HepG2 (cell line): ENCODE measurements around the gene NDRG2. TPM values are rescaled to one million over a fixed set of nuclear protein-coding genes. Genes with fewer than 3 reads are reported as not detected.
A peak's percentile ranks its signal among the peaks of the same experiment; 100 is the strongest.

Experiments
- ARNT ChIP-seq: fragments of 450-650 bp; IDR thresholded peaks from 2 replicates; pipeline ENCODE4 v1.6.1; 2017
- ATM ChIP-seq: fragments of 450-650 bp; IDR thresholded peaks from 2 replicates; pipeline ENCODE4 v1.7.1; 2017; ENCODE audit warnings: mild to moderate bottlenecking, borderline replicate concordance
- CCAR2 ChIP-seq: fragments of 200-400 bp; formaldehyde crosslinking; optimal IDR thresholded peaks from 2 replicates; pipeline ENCODE3; 2018; ENCODE audit warnings: low read depth, mild to moderate bottlenecking, low read length, moderate library complexity
- GATAD2A ChIP-seq: IDR thresholded peaks from 2 replicates; pipeline ENCODE4 v1.6.1; 2016
- HBP1 ChIP-seq: IDR thresholded peaks from 2 replicates; pipeline ENCODE4 v1.6.1; 2016; ENCODE audit warnings: low read depth, control low read depth
- HDAC6 ChIP-seq: fragments of 200-600 bp; sonication (generic); IDR thresholded peaks from 2 replicates; pipeline ENCODE4 v1.7.0; 2017; ENCODE audit warnings: mild to moderate bottlenecking, antibody characterized with exemption, low read length, low read depth
- ISX ChIP-seq: sonication (generic); formaldehyde crosslinking; conservative IDR thresholded peaks from 2 replicates; pipeline ENCODE4 v1.5.0; 2020; ENCODE audit warnings: missing genetic modification reagents
- KLF16 ChIP-seq, 2 experiments: sonication (generic) in 1 of 2; formaldehyde crosslinking in 1 of 2; IDR thresholded peaks; 2 replicates each; pipeline versions ENCODE4 v1.6.1 to v1.8.0; 2016 to 2023; ENCODE audit warnings: missing genetic modification reagents in 2 of 2, missing compliant biosample characterization in 1 of 2
- MBD4 ChIP-seq: IDR thresholded peaks from 2 replicates; pipeline ENCODE4 v1.6.1; 2012; ENCODE audit warnings: low read length, inconsistent platforms, borderline replicate concordance
- MYNN ChIP-seq: sonication (generic); formaldehyde crosslinking; IDR thresholded peaks from 2 replicates; pipeline ENCODE4 v1.4.0; 2020; ENCODE audit warnings: mild to moderate bottlenecking, low read depth, missing genetic modification reagents
- NCOR1 ChIP-seq: fragments of 200-600 bp; sonication (generic); IDR thresholded peaks from 2 replicates; pipeline ENCODE4 v1.7.0; 2017; ENCODE audit warnings: antibody characterized with exemption, low read length, borderline replicate concordance
- SAP130 ChIP-seq: IDR thresholded peaks from 2 replicates; pipeline ENCODE4 v1.6.1; 2016; ENCODE audit warnings: low read depth
- SMAD3 ChIP-seq: sonication (generic); formaldehyde crosslinking; IDR thresholded peaks from 2 replicates; pipeline ENCODE4 v1.4.0; 2020; ENCODE audit warnings: missing genetic modification reagents
- SMARCC2 ChIP-seq: fragments of 450-650 bp; IDR thresholded peaks from 2 replicates; pipeline ENCODE4 v1.6.1; 2017; ENCODE audit warnings: antibody characterized with exemption, mild to moderate bottlenecking
- TCF12 ChIP-seq, 2 experiments: fragments of 450-650 bp in 1 of 2; sonication (generic) in 1 of 2; formaldehyde crosslinking in 1 of 2; IDR thresholded peaks; 2 replicates each; pipeline versions ENCODE4 v1.6.1 to v1.8.0; 2017 to 2022; ENCODE audit warnings: antibody characterized with exemption in 1 of 2, mild to moderate bottlenecking in 1 of 2, missing genetic modification reagents in 1 of 2, moderate library complexity in 1 of 2
- ZBTB21 ChIP-seq: sonication (generic); formaldehyde crosslinking; IDR thresholded peaks from 2 replicates; pipeline ENCODE4 v1.4.0; 2020; ENCODE audit warnings: missing genetic modification reagents
- ZNF577 ChIP-seq: sonication (generic); formaldehyde crosslinking; IDR thresholded peaks from 2 replicates; pipeline ENCODE4 v1.4.0; 2020; ENCODE audit warnings: mild to moderate bottlenecking, low read depth, missing genetic modification reagents, borderline replicate concordance
- ZNF605 ChIP-seq: sonication (generic); formaldehyde crosslinking; IDR thresholded peaks from 2 replicates; pipeline ENCODE4 v1.8.0; 2022; ENCODE audit warnings: mild to moderate bottlenecking, missing genetic modification reagents
- ZNF607 ChIP-seq: sonication (generic); formaldehyde crosslinking; IDR thresholded peaks from 2 replicates; pipeline ENCODE4 v1.5.1; 2020; ENCODE audit warnings: missing genetic modification reagents, mild to moderate bottlenecking, borderline replicate concordance
- ZNF629 ChIP-seq: sonication (generic); formaldehyde crosslinking; conservative IDR thresholded peaks from 2 replicates; pipeline ENCODE4 v1.5.0; 2020; ENCODE audit warnings: missing genetic modification reagents
- polyA plus RNA-seq, 8 experiments: library from polyadenylated mRNA; depleted of rRNA in 3 of 8; stranded (reverse) in 7 of 8; unstranded in 1 of 8; fragments of >200 nt; fragmentation: Illumina TruSeq in 4 of 8; extraction: Trizol in 4 of 8; gene quantifications; 2 replicates each; pipeline versions ENCODE4 v1.2.1 to v1.2.3, GENCODE V29; 2011 to 2016; ENCODE audit warnings: low read depth in 4 of 8, missing spikeins in 1 of 8, mixed read lengths in 1 of 8; ENCODE audit not compliant: insufficient read depth in 1 of 8
- total RNA-seq, 5 experiments: library from RNA; depleted of rRNA; stranded (reverse); fragments of >200 nt; fragmentation: Illumina TruSeq; extraction: Trizol; gene quantifications; 2 replicates each; pipeline ENCODE4 v1.2.3, GENCODE V29; 2016; ENCODE audit warnings: low read depth in 1 of 5
- TF ChIP-seq, protein P1 (sequence below): sonication (generic); formaldehyde crosslinking; IDR thresholded peaks from one replicate; pipeline ENCODE4 v1.5.1; 2020; ENCODE audit warnings: mild to moderate bottlenecking, missing genetic modification reagents; ENCODE audit errors: not compliant biosample characterization

Gene NDRG2
- total and polyA plus RNA-seq, 2 of the 13 experiments (the other 11 are each of a cell fraction or from before 2014, with no cell fraction given) = 27.2 to 189 TPM

DNA sequence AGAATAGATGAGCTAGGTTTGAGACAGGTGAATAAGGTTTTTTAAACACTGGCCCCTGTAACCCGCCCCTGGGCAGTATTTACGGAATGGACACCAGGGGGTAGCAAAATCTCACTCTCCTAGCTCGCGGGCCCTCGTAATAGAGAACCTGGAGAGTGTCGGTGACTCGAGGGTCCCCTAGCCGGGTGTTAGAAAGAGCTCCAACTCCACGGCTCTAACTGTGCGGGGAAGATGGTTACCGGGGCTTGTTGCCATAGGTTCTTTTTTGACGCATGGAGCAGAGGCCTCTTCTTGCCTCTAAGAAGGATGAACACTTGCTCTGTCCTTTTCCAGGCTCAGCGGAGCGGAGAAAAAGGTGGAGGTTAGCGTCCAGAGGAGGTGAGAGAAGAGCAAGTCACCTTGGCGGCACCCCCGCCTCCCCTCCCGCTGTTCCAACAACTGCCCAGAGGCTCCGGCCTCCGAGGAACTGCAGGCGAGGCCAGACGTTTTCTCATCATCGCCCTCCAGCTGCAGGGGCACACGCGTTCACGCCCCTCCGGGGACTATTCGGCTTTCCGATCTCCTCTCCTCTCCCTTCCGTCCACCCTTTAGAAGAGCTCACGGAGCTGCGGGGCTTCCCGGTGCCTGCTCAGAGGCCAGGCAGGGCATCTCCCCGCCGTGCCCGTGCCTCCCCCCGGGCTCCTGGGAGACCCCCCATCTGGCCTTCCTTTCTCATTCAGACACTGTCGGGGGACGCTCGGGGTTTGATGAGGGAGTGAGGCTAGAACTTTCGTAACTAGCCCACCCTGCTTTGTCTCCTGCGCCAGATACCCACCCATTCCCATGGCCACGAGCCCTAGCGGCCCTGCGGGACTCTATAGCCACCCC is 43.9 kb upstream of the NDRG2 start (continued):
- TF ChIP-seq SMAD3 (CRISPR knock-in tag) = no peak
- no peak for TF ChIP-seq ZNF607 (CRISPR knock-in tag)
- peak; percentile 50 for TF ChIP-seq SAP130 (CRISPR knock-in tag)
- no peak for TF ChIP-seq ZNF629 (CRISPR knock-in tag)
- no peak for TF ChIP-seq SMARCC2
- TF ChIP-seq KLF16 (CRISPR knock-in tag; IDR thresholded peaks at IDR 0.05) = peak in 1 of 2 experiments; percentile 50; a peak in 1 of 4 replicates
- no peak for TF ChIP-seq HDAC6
- no peak; the same call in 1 of the 2 replicates for TF ChIP-seq HBP1 (CRISPR knock-in tag)
- no peak for TF ChIP-seq ISX
- TF ChIP-seq ATM = no peak
- no peak for TF ChIP-seq ZBTB21
- no peak for TF ChIP-seq ZNF577 (CRISPR knock-in tag)
- peak; percentile 13; the same call in 1 of the 2 replicates for TF ChIP-seq NCOR1
- TF ChIP-seq MBD4 = no peak
- no peak for TF ChIP-seq CCAR2
- TF ChIP-seq, protein P1, sequence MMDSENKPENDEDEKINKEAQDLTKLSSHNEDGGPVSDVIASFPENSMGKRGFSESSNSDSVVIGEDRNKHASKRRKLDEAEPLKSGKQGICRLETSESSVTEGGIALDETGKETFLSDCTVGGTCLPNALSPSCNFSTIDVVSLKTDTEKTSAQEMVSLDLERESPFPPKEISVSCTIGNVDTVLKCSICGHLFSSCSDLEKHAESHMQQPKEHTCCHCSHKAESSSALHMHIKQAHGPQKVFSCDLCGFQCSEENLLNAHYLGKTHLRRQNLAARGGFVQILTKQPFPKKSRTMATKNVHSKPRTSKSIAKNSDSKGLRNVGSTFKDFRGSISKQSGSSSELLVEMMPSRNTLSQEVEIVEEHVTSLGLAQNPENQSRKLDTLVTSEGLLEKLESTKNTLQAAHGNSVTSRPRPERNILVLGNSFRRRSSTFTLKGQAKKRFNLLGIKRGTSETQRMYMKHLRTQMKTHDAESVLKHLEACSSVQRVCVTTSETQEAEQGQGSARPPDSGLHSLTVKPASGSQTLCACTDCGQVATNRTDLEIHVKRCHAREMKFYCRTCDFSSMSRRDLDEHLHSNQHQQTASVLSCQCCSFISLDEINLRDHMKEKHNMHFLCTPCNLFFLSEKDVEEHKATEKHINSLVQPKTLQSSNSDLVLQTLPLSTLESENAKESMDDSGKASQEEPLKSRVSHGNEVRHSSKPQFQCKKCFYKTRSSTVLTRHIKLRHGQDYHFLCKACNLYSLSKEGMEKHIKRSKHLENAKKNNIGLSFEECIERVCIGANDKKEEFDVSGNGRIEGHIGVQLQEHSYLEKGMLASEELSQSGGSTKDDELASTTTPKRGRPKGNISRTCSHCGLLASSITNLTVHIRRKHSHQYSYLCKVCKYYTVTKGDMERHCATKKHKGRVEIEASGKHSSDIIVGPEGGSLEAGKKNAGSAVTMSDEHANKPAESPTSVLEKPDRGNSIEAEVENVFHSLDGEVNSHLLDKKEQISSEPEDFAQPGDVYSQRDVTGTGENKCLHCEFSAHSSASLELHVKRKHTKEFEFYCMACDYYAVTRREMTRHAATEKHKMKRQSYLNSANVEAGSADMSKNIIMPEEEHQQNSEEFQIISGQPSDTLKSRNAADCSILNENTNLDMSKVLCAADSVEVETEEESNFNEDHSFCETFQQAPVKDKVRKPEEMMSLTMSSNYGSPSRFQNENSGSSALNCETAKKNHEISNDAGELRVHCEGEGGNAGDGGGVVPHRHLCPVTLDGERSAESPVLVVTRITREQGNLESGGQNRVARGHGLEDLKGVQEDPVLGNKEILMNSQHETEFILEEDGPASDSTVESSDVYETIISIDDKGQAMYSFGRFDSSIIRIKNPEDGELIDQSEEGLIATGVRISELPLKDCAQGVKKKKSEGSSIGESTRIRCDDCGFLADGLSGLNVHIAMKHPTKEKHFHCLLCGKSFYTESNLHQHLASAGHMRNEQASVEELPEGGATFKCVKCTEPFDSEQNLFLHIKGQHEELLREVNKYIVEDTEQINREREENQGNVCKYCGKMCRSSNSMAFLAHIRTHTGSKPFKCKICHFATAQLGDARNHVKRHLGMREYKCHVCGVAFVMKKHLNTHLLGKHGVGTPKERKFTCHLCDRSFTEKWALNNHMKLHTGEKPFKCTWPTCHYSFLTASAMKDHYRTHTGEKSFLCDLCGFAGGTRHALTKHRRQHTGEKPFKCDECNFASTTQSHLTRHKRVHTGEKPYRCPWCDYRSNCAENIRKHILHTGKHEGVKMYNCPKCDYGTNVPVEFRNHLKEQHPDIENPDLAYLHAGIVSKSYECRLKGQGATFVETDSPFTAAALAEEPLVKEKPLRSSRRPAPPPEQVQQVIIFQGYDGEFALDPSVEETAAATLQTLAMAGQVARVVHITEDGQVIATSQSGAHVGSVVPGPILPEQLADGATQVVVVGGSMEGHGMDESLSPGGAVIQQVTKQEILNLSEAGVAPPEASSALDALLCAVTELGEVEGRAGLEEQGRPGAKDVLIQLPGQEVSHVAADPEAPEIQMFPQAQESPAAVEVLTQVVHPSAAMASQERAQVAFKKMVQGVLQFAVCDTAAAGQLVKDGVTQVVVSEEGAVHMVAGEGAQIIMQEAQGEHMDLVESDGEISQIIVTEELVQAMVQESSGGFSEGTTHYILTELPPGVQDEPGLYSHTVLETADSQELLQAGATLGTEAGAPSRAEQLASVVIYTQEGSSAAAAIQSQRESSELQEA (CRISPR knock-in tag) = peak; percentile 65
- 0 out of 2 replicates have a peak, but pooled peaks have one; percentile 79 for TF ChIP-seq MYNN (CRISPR knock-in tag)
- peak; percentile 67; the same call in 1 of the 2 replicates for TF ChIP-seq GATAD2A
- TF ChIP-seq ARNT = no peak
- no peak for TF ChIP-seq TCF12 (IDR thresholded peaks at IDR 0.05)
- no peak for TF ChIP-seq TCF12 (CRISPR knock-in tag; IDR thresholded peaks at IDR 0.05)
- 0 out of 2 replicates have a peak, but pooled peaks have one; percentile 38 for TF ChIP-seq ZNF605 (CRISPR knock-in tag)
